GM19043 (cell line): ENCODE data around the gene IL4R.
"Not testable (repeated sequence)": the region's sequence is repeated elsewhere in the genome, so short reads cannot be mapped to it uniquely, and the experiment has no call there.

Experiments used
- ATAC-seq: cut with Tn5 transposase; IDR thresholded peaks from one replicate; pipeline ENCODE4 v1.9.1; 2021; ENCODE audit warnings: low read depth; ENCODE audit not compliant: unreplicated experiment

Gene IL4R

GRCh38 chr16:27401768-27402568, 88.2 kb downstream of the IL4R start, which contains the start of gene IL21R:
Gene IL21R (plus strand): TSS chr16:27402174. CDS start chr16:27430072, 27,898 bp downstream.
- peak; percentile 54 for ATAC-seq

GRCh38 chr16:27402569-27402963, 88.8 kb downstream of the IL4R start:
- ATAC-seq: no peak

GRCh38 chr16:27402964-27403600, 89.3 kb downstream of the IL4R start:
- ATAC-seq: no peak

GRCh38 chr16:27403601-27403992, 89.8 kb downstream of the IL4R start:
- no peak for ATAC-seq

GRCh38 chr16:27404163-27404823, 90.5 kb downstream of the IL4R start:
- ATAC-seq: no peak

GRCh38 chr16:27405546-27406451, 92.0 kb downstream of the IL4R start:
- no peak for ATAC-seq

GRCh38 chr16:27406511-27407128, 92.8 kb downstream of the IL4R start:
- no peak for ATAC-seq

- ATAC-seq: no peak
Observed at GRCh38 chr16:27407133-27407532, 93.4 kb downstream of the IL4R start.

- peak; percentile 38 for ATAC-seq
Observed at GRCh38 chr16:27408012-27408601, 94.3 kb downstream of the IL4R start.

GRCh38 chr16:27408602-27409031, 94.8 kb downstream of the IL4R start:
- ATAC-seq: no peak

GRCh38 chr16:27409958-27410357, 96.2 kb downstream of the IL4R start:
- ATAC-seq: not testable (repeated sequence)

- no peak for ATAC-seq
Observed at GRCh38 chr16:27410761-27411160, 97.0 kb downstream of the IL4R start.

- ATAC-seq: no peak
Observed at GRCh38 chr16:27413956-27414355, 100.2 kb downstream of the IL4R start.
